ENCODE data around the gene PSD4.

PSD4 gene

DNA sequence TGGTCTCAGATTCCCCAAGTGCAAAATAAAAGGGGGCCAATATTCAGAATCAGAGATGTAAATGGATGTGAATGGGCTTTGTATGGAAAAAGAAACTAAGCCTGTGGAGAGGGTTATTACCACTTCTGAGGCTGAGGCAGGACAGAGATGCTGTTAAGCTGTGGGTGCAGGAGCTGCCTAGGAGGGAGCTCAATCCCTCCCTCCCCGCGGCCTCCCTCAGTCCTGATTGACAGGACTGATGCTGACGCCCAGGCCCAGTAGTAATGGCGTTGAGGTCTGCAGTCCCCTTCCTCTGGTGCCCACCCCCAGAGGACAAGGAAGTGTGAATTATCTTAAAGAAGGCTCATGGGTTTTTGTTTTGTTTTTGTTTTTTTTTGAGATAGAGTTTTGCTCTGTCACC lies 40.4 kb downstream of the PSD4 start:
- TF ChIP-seq CTCF (IDR thresholded peaks at IDR 0.05; ENCODE audit: low read depth, low read length), result no peak
- DNase-seq (ENCODE audit: low read depth in 2 of 2), result no peak
- H3K4me3 ChIP-seq (replicated peaks in 1 of 2; ENCODE audit: low read depth in 2 of 2, low read length in 2 of 2), result no peak overlapping the region

DNA sequence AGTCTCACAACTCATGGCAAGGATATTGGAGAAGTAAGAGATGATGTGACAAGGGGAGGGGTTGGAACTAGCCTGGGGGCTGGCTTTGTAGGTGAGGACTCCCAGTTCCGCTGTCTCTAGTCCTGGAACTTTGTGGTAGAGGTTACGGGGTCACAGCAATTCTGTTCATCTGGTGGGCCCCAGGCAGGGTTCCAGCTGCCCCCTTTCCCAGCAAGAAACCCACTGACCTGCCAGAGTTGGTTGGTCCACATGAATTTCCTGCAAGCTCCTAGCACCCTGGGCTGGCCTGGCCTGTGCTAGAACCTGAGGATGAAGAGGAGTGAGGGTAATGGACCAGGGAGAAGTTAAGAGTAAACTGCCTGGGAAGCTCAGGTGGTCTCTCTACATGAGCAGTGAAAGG lies 41.3 kb downstream of the PSD4 start:
- H3K4me3 ChIP-seq (replicated peaks in 1 of 2; ENCODE audit: low read depth in 2 of 2, low read length in 2 of 2), result no peak overlapping the region
- DNase-seq (ENCODE audit: low read depth in 2 of 2), result no peak
- no peak for TF ChIP-seq CTCF (IDR thresholded peaks at IDR 0.05; ENCODE audit: low read depth, low read length)

DNA sequence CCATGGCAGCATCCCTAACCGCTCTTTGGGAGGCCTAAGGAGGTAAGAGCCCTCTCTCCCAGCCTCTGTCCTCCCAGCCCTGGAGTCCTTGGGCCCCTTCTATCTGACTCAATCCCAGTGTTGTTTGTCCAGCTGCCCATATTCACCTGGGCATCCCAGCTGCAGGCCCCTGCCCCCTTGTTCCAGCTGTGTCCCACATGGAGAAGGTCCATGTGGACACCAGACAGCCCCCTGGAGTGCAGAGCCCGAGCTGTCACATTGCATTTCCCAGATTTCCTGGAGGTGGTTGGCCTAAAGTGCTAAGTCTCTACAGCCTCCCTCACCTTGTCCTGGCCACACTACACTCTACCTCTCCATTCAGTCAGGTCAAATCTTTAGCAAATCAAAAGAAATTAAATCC lies 42.5 kb downstream of the PSD4 start:
- H3K4me3 ChIP-seq (replicated peaks in 1 of 2; ENCODE audit: low read depth in 2 of 2, low read length in 2 of 2), result no peak overlapping the region
- no peak for TF ChIP-seq CTCF (IDR thresholded peaks at IDR 0.05; ENCODE audit: low read depth, low read length)
- no peak for DNase-seq (ENCODE audit: low read depth in 2 of 2)

GRCh38 chr2:113216891-113217454 lies 43.2 kb downstream of the PSD4 start:
- no peak for TF ChIP-seq CTCF (IDR thresholded peaks at IDR 0.05; ENCODE audit: low read depth, low read length)
- no peak for DNase-seq (ENCODE audit: low read depth in 2 of 2)
- H3K4me3 ChIP-seq (replicated peaks in 1 of 2; ENCODE audit: low read depth in 2 of 2, low read length in 2 of 2), result no peak overlapping the region

DNA sequence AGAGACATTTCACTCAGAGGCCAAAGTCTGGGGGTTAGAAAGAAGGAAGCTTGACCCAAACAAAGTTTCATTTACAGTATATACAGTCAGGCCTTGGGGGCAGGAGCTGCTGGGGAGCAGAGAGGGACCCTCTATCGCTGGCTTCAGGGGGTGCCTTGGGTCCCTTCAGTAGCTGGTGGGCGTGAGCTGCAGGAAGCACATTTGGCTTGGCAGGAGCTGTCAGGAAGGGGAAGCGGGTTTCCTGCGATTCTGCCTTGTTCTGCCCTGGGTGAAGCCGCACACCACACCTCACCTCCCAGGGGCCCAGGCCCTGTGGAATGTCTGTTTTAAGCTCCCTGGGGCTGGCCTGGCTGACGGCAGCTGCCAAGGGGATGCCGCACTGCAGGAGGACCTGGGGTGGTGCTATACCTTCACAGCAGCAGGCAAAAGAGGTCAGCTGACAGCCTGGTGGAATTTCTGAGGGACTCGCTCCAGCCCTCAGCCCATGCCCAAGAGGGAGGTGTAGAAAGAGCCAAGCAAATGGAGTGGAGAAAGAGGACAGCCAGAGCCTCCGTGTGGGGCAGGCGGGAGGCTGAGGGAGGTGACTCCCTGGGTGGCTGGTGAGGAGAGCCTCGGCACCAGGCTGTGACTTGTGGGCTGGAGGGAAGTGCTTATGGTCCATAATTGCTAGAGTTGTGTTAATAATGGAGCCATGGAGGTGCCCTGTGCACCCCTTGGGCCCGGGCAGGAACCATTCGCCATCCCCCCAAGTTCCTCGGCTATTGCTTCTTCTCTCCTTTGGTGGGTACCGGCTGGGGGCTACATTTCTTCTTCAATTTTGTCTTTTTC lies 43.9 kb downstream of the PSD4 start:
- TF ChIP-seq CTCF (IDR thresholded peaks at IDR 0.05; ENCODE audit: low read depth, low read length), result no peak

DNA sequence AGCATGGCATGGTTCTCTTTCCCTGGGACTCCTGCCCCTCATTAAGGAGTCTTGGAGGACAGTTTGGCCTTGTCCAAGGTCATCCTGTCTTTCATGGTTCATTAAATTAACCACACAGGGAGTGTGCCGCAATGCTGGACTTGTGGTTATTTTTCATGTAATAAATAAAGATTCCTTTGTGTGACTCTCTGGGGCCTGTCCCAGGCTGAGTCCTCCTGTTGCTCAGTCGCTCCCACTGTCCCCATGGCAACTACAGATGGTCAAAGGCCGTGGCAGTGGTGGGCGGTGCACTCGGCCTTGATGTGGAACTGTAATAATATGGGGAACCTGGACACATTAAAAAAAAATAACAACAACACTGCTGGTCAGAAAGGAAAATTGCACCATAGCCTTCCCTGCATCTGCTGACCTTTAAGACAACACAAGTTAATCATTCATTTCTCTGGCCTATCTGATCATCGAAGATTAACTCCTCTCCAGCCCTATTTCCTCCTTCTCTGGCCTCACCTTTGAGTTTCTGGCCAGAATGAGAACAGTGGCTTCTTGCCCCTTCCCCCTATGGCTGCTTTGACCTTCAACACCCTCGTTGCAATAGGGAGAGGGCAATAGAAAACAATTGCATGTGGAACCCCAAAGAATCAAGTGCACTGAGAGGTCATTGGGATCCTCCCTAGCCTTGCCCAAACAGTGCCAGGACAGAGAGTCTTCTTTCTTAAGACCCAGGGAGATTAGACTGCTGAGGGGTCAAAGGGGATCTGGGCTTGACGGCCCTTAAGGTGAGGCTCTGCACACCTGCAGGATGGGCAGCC lies 44.7 kb downstream of the PSD4 start:
- peak; percentile 25 to 41 for DNase-seq (ENCODE audit: low read depth in 2 of 2)
- H3K4me3 ChIP-seq (replicated peaks in 1 of 2; ENCODE audit: low read depth in 2 of 2, low read length in 2 of 2), result no peak overlapping the region
- TF ChIP-seq CTCF (IDR thresholded peaks at IDR 0.05; ENCODE audit: low read depth, low read length), result no peak

More for the DNA sequence above, 43.9 kb downstream of the PSD4 start:
- H3K4me3 ChIP-seq (replicated peaks in 1 of 2; ENCODE audit: low read depth in 2 of 2, low read length in 2 of 2), result no peak overlapping the region
- DNase-seq (ENCODE audit: low read depth in 2 of 2), result no peak

Data from cardiac fibroblast (primary cell).